HEK293 (cell line): ENCODE data around the gene TTLL3.
"Not testable (repeated sequence)": the region's sequence is repeated elsewhere in the genome, so short reads cannot be mapped to it uniquely, and the experiment has no call there.

ENCODE experiments used
- PBX3 ChIP-seq: sonication (generic); formaldehyde crosslinking; IDR thresholded peaks from 2 replicates; pipeline ENCODE4 v1.8.1; 2022; ENCODE audit warnings: mild to moderate bottlenecking, moderate library complexity, missing genetic modification reagents
- TCF7L2 ChIP-seq: IDR thresholded peaks from 2 replicates; pipeline ENCODE4 v1.6.1; 2011; ENCODE audit warnings: low read depth, mild to moderate bottlenecking, inconsistent platforms, low read length, moderate library complexity, borderline replicate concordance
- ZBTB21 ChIP-seq: fragments of 450-650 bp; formaldehyde crosslinking; IDR thresholded peaks from 2 replicates; pipeline ENCODE4 v1.5.1; 2017; ENCODE audit warnings: missing biosample characterization, missing genetic modification characterization
- ZBTB26 ChIP-seq: fragments of 450-650 bp; formaldehyde crosslinking; optimal IDR thresholded peaks from 2 replicates; pipeline ENCODE3; 2016; ENCODE audit warnings: missing biosample characterization, mild to moderate bottlenecking, missing genetic modification characterization
- ZNF121 ChIP-seq: fragments of 450-650 bp; formaldehyde crosslinking; IDR thresholded peaks from 2 replicates; pipeline ENCODE4 v1.5.1; 2016; ENCODE audit warnings: missing biosample characterization, missing genetic modification characterization
- ZNF24 ChIP-seq: fragments of 450-650 bp; formaldehyde crosslinking; IDR thresholded peaks from 2 replicates; pipeline ENCODE4 v1.5.1; 2016; ENCODE audit warnings: missing biosample characterization, missing genetic modification characterization
- ZNF521 ChIP-seq: fragments of 450-650 bp; formaldehyde crosslinking; IDR thresholded peaks from 2 replicates; pipeline ENCODE4 v1.5.1; 2017; ENCODE audit warnings: missing biosample characterization, mild to moderate bottlenecking, missing genetic modification characterization

GRCh38 chr3:9771007-9771406 lies 39.1 kb upstream of the TTLL3 start:
- TF ChIP-seq ZBTB21 (tag by site-specific recombination); PBX3; ZBTB26; ZNF24 (tag by site-specific recombination); ZNF521; TCF7L2: not testable (repeated sequence)
- TF ChIP-seq ZNF121: peak; percentile 73; the same call in 1 of the 2 replicates
